DOHH2 (cell line): ENCODE results near the gene SAA1.
"Not testable (repeated sequence)": the region's sequence is repeated elsewhere in the genome, so short reads cannot be mapped to it uniquely, and the experiment has no call there.

Experiments used
- H3F3A ChIP-seq: fragments of 200-600 bp; sonication (generic), shearing (Covaris generic); 2 replicates; pipeline ENCODE4 v1.6.0; 2016; ENCODE audit warnings: antibody characterized with exemption, mild to moderate bottlenecking; ENCODE audit not compliant: control insufficient read depth, insufficient read depth
- H3K27ac ChIP-seq: fragments of 200-600 bp; sonication (generic); 2 replicates; pipeline ENCODE4 v1.5.1; 2014; ENCODE audit warnings: low read depth, mild to moderate bottlenecking, low read length, moderate library complexity
- H3K27me3 ChIP-seq: fragments of 200-600 bp; sonication (generic); 2 replicates; pipeline ENCODE4 v1.6.1; 2014; ENCODE audit warnings: mild to moderate bottlenecking, low read length, mixed read lengths; ENCODE audit not compliant: control insufficient read depth
- H3K36me3 ChIP-seq: fragments of 200-600 bp; sonication (generic); 2 replicates; pipeline ENCODE4 v1.6.1; 2014; ENCODE audit warnings: mild to moderate bottlenecking, low read length, moderate library complexity, mixed read lengths; ENCODE audit not compliant: control insufficient read depth
- H3K4me1 ChIP-seq: fragments of 200-600 bp; sonication (generic); 2 replicates; pipeline ENCODE4 v1.6.1; 2014; ENCODE audit warnings: mild to moderate bottlenecking, low read length, mixed read lengths; ENCODE audit not compliant: control insufficient read depth
- H3K4me2 ChIP-seq: fragments of 200-600 bp; sonication (generic); 2 replicates; pipeline ENCODE4 v1.6.0; 2014; ENCODE audit warnings: mild to moderate bottlenecking, low read length, moderate library complexity
- H3K4me3 ChIP-seq: fragments of 200-600 bp; sonication (generic); 2 replicates; pipeline ENCODE4 v1.5.1; 2014; ENCODE audit warnings: mild to moderate bottlenecking, low read length, mixed read lengths
- H3K79me2 ChIP-seq: fragments of 200-600 bp; sonication (generic); 2 replicates; pipeline ENCODE4 v1.6.1; 2014; ENCODE audit warnings: mild to moderate bottlenecking, low read length, mixed read lengths; ENCODE audit not compliant: control insufficient read depth
- H3K9me2 ChIP-seq: fragments of 200-600 bp; sonication (generic); replicated peaks from 2 replicates; pipeline ENCODE4 v1.6.1; 2014; ENCODE audit warnings: mild to moderate bottlenecking, low read length, mixed read lengths; ENCODE audit not compliant: control insufficient read depth
- H3K9me3 ChIP-seq: fragments of 200-600 bp; sonication (generic); 2 replicates; pipeline ENCODE4 v1.6.1; 2014; ENCODE audit warnings: antibody characterized with exemption, low read length, mixed read lengths; ENCODE audit not compliant: control insufficient read depth, insufficient read depth
- H4K20me1 ChIP-seq: fragments of 200-600 bp; sonication (generic); 2 replicates; pipeline ENCODE4 v1.6.0; 2014; ENCODE audit warnings: low read depth, mild to moderate bottlenecking, antibody characterized with exemption, low read length, moderate library complexity; ENCODE audit not compliant: control insufficient read depth, insufficient read depth
- CTCF ChIP-seq: fragments of 200-600 bp; sonication (generic); IDR thresholded peaks from one replicate; pipeline ENCODE4 v1.5.1; 2014; ENCODE audit warnings: antibody characterized with exemption, mild to moderate bottlenecking, low read depth, low read length; ENCODE audit not compliant: poor library complexity, severe bottlenecking
- EZH2phosphoT487 ChIP-seq: fragments of 200-600 bp; sonication (generic); IDR thresholded peaks from 2 replicates; pipeline ENCODE4 v1.6.1; 2017; ENCODE audit warnings: borderline replicate concordance, mild to moderate bottlenecking, antibody characterized with exemption, low read length, moderate library complexity, mixed read lengths

SAA1 gene

GRCh38 chr11:18264035-18264434 is 2.0 kb upstream of the SAA1 start:
- H3K9me3 ChIP-seq = no peaks in the 10 kb centered on the region
- no peaks in the 10 kb centered on the region for H3K9me2 ChIP-seq
- H3F3A ChIP-seq = no peaks in the 10 kb centered on the region
- no peaks in the 10 kb centered on the region for H3K79me2 ChIP-seq
- H3K27me3 ChIP-seq = peaks cover 23% of the 10 kb centered on the region
- TF ChIP-seq CTCF (no peak), EZH2phosphoT487 (no peak)
- H3K4me1 ChIP-seq = no peaks in the 10 kb centered on the region
- H3K4me2 ChIP-seq = no peak overlapping the region
- H3K36me3 ChIP-seq = no peaks in the 10 kb centered on the region
- no peak overlapping the region for H3K27ac ChIP-seq
- H3K4me3 ChIP-seq = no peak overlapping the region
- no peaks in the 10 kb centered on the region for H4K20me1 ChIP-seq

GRCh38 chr11:18264677-18265555 is 1.1 kb upstream of the SAA1 start:
- no peaks in the 10 kb centered on the region for H3K4me1 ChIP-seq
- no peaks in the 10 kb centered on the region for H3K9me3 ChIP-seq
- no peaks in the 10 kb centered on the region for H3F3A ChIP-seq
- no peaks in the 10 kb centered on the region for H3K79me2 ChIP-seq
- TF ChIP-seq EZH2phosphoT487 = no peak
- TF ChIP-seq CTCF = no peak
- no peak overlapping the region for H3K27ac ChIP-seq
- H3K4me2 ChIP-seq = no peak overlapping the region
- no peak overlapping the region for H3K4me3 ChIP-seq
- H3K36me3 ChIP-seq = no peaks in the 10 kb centered on the region
- no peaks in the 10 kb centered on the region for H4K20me1 ChIP-seq
- no peaks in the 10 kb centered on the region for H3K9me2 ChIP-seq
- H3K27me3 ChIP-seq = peaks cover 17% of the 10 kb centered on the region

- not testable (repeated sequence) for H3K4me3 ChIP-seq, H3K36me3 ChIP-seq, H3K4me1 ChIP-seq, H3K27ac ChIP-seq, H3K9me3 ChIP-seq, H3K79me2 ChIP-seq, H3K9me2 ChIP-seq, H3K4me2 ChIP-seq, H4K20me1 ChIP-seq, H3F3A ChIP-seq
- peaks cover 17% of the 10 kb centered on the region for H3K27me3 ChIP-seq
Observed at GRCh38 chr11:18267335-18268133, 1.5 kb downstream of the SAA1 start.

- not testable (repeated sequence) for H3K4me3 ChIP-seq, H3K79me2 ChIP-seq, H3F3A ChIP-seq, H3K27ac ChIP-seq, H3K27me3 ChIP-seq, H4K20me1 ChIP-seq, H3K9me2 ChIP-seq, H3K4me1 ChIP-seq, H3K4me2 ChIP-seq, H3K36me3 ChIP-seq, H3K9me3 ChIP-seq
Observed at GRCh38 chr11:18269252-18269651, 3.2 kb downstream of the SAA1 start.
